IPS-18a (cell line): ENCODE results near the gene PRKAG1.
A peak's percentile ranks its signal among the peaks of the same experiment; 100 is the strongest.
"Not testable (repeated sequence)": the region's sequence is repeated elsewhere in the genome, so short reads cannot be mapped to it uniquely, and the experiment has no call there.

ENCODE experiments used
- H3K27ac ChIP-seq: one replicate; pipeline ENCODE4 v1.5.1; 2013; ENCODE audit warnings: low read length
- H3K27me3 ChIP-seq: one replicate; pipeline ENCODE4 v1.6.1; 2013; ENCODE audit warnings: mild to moderate bottlenecking, low read length; ENCODE audit not compliant: control insufficient read depth, insufficient read depth
- H3K36me3 ChIP-seq: one replicate; pipeline ENCODE4 v1.6.1; 2013; ENCODE audit warnings: low read depth, low read length; ENCODE audit not compliant: control insufficient read depth
- H3K4me1 ChIP-seq: one replicate; pipeline ENCODE4 v1.6.1; 2013; ENCODE audit warnings: low read depth, low read length; ENCODE audit not compliant: control insufficient read depth
- H3K4me3 ChIP-seq: one replicate; pipeline ENCODE4 v1.5.1; 2013; ENCODE audit warnings: low read length
- H3K9ac ChIP-seq: one replicate; pipeline ENCODE4 v1.6.1; 2013; ENCODE audit warnings: mild to moderate bottlenecking, low read length, moderate library complexity
- H3K9me3 ChIP-seq: one replicate; pipeline ENCODE4 v1.6.1; 2013; ENCODE audit warnings: low read depth, low read length; ENCODE audit not compliant: control insufficient read depth

Gene PRKAG1

GRCh38 chr12:49018261-49019119 lies at the start of gene PRKAG1:
Gene PRKAG1 (minus strand): TSS chr12:49018776. CDS start chr12:49018740, 36 bp downstream.
- peak within 1 kb of the TSS; percentile 76 for H3K9ac ChIP-seq
- H3K36me3 ChIP-seq, result peaks cover 19% of the 10 kb centered on the region
- H3K4me3 ChIP-seq, result peak within 1 kb of the TSS; percentile 83
- H3K27me3 ChIP-seq, result no peaks in the 10 kb centered on the region
- H3K9me3 ChIP-seq, result no peaks in the 10 kb centered on the region
- H3K27ac ChIP-seq, result peak within 1 kb of the TSS; percentile 88
- peaks cover 9% of the 10 kb centered on the region for H3K4me1 ChIP-seq

GRCh38 chr12:49066120-49066519 lies 47.5 kb upstream of the PRKAG1 start:
- Histone ChIP-seq H3K27ac (no peak overlapping the region), H3K9ac (no peak overlapping the region), H3K9me3 (no peaks in the 10 kb centered on the region), H3K36me3 (no peaks in the 10 kb centered on the region), H3K4me3 (no peak overlapping the region), H3K4me1 (peaks cover 8% of the 10 kb centered on the region), H3K27me3 (peaks cover 26% of the 10 kb centered on the region)

- H3K9ac ChIP-seq, result no peak overlapping the region
- H3K36me3 ChIP-seq, result no peaks in the 10 kb centered on the region
- no peaks in the 10 kb centered on the region for H3K9me3 ChIP-seq
- no peak overlapping the region for H3K27ac ChIP-seq
- peaks cover 20% of the 10 kb centered on the region for H3K27me3 ChIP-seq
- no peak overlapping the region for H3K4me3 ChIP-seq
- H3K4me1 ChIP-seq, result peaks cover 4% of the 10 kb centered on the region
Observed at GRCh38 chr12:49064767-49065152, 46.2 kb upstream of the PRKAG1 start.

- not testable (repeated sequence) for H3K27ac ChIP-seq, H3K27me3 ChIP-seq, H3K9ac ChIP-seq, H3K4me3 ChIP-seq, H3K9me3 ChIP-seq, H3K36me3 ChIP-seq
- H3K4me1 ChIP-seq, result peaks cover 20% of the 10 kb centered on the region
Observed at GRCh38 chr12:49061916-49062315, 43.3 kb upstream of the PRKAG1 start.

- Histone ChIP-seq H3K9me3 (no peaks in the 10 kb centered on the region), H3K36me3 (no peaks in the 10 kb centered on the region), H3K27me3 (no peaks in the 10 kb centered on the region), H3K9ac (peak overlapping the region; percentile 98), H3K4me1 (peaks cover 27% of the 10 kb centered on the region), H3K4me3 (peak overlapping the region; percentile 85), H3K27ac (peak overlapping the region; percentile 98)
Observed at GRCh38 chr12:49061157-49061650, 42.6 kb upstream of the PRKAG1 start.

- Histone ChIP-seq H3K36me3 (no peaks in the 10 kb centered on the region), H3K27ac (peak within 1 kb of the TSS; percentile 98), H3K4me1 (peaks cover 34% of the 10 kb centered on the region), H3K4me3 (peak within 1 kb of the TSS; percentile 85), H3K9ac (peak within 1 kb of the TSS; percentile 98), H3K27me3 (no peaks in the 10 kb centered on the region), H3K9me3 (no peaks in the 10 kb centered on the region)
Observed at GRCh38 chr12:49060237-49061156, 41.9 kb upstream of the PRKAG1 start, which contains the start of gene KMT2D. Gene KMT2D (minus strand): TSS chr12:49060794. CDS start chr12:49055324, 5,470 bp downstream.

- peak overlapping the region; percentile 38 for H3K27ac ChIP-seq
Observed at GRCh38 chr12:49059299-49060171, 41.0 kb upstream of the PRKAG1 start.

GRCh38 chr12:49059045-49059298 lies 40.4 kb upstream of the PRKAG1 start:
- Histone ChIP-seq H3K4me1 (peaks cover 34% of the 10 kb centered on the region), H3K9me3 (no peaks in the 10 kb centered on the region), H3K27me3 (no peaks in the 10 kb centered on the region), H3K9ac (peak overlapping the region; percentile 98), H3K4me3 (peak overlapping the region; percentile 85), H3K27ac (no peak overlapping the region), H3K36me3 (peaks cover 13% of the 10 kb centered on the region)

More at GRCh38 chr12:49059299-49060171, 41.0 kb upstream of the PRKAG1 start:
- Histone ChIP-seq H3K4me1 (peaks cover 34% of the 10 kb centered on the region), H3K9me3 (no peaks in the 10 kb centered on the region), H3K4me3 (peak overlapping the region; percentile 85), H3K27me3 (no peaks in the 10 kb centered on the region), H3K36me3 (peaks cover 7% of the 10 kb centered on the region), H3K9ac (peak overlapping the region; percentile 98)

- Histone ChIP-seq H3K36me3 (peaks cover 17% of the 10 kb centered on the region), H3K9me3 (no peaks in the 10 kb centered on the region), H3K9ac (peak overlapping the region; percentile 98), H3K27ac (no peak overlapping the region), H3K4me3 (peak overlapping the region; percentile 85), H3K4me1 (peaks cover 34% of the 10 kb centered on the region), H3K27me3 (no peaks in the 10 kb centered on the region)
Observed at GRCh38 chr12:49058366-49059044, 39.9 kb upstream of the PRKAG1 start.

- H3K4me3 ChIP-seq, result peak overlapping the region; percentile 85
- H3K4me1 ChIP-seq, result peaks cover 34% of the 10 kb centered on the region
- H3K9me3 ChIP-seq, result no peaks in the 10 kb centered on the region
- peaks cover 23% of the 10 kb centered on the region for H3K36me3 ChIP-seq
- H3K9ac ChIP-seq, result no peak overlapping the region
- H3K27me3 ChIP-seq, result no peaks in the 10 kb centered on the region
- no peak overlapping the region for H3K27ac ChIP-seq
Observed at GRCh38 chr12:49057888-49058287, 39.3 kb upstream of the PRKAG1 start.
